GM08714 (cell line): ENCODE measurements around the gene MLEC.

Experiments
- H3K4me3 ChIP-seq: fragments of 200-500 bp; sonication (Bioruptor generic); 2 replicates; pipeline ENCODE4 v1.5.1; 2014; ENCODE audit warnings: mild to moderate bottlenecking, low read length, inconsistent platforms
- ZNF274 ChIP-seq: IDR thresholded peaks from 2 replicates; pipeline ENCODE4 v1.6.1; 2012; ENCODE audit warnings: mild to moderate bottlenecking, low read depth, low read length

Gene MLEC

GRCh38 chr12:120733574-120733973 lies 46.6 kb downstream of the MLEC start:
- H3K4me3 ChIP-seq, result no peak overlapping the region
- TF ChIP-seq ZNF274, result no peak

DNA sequence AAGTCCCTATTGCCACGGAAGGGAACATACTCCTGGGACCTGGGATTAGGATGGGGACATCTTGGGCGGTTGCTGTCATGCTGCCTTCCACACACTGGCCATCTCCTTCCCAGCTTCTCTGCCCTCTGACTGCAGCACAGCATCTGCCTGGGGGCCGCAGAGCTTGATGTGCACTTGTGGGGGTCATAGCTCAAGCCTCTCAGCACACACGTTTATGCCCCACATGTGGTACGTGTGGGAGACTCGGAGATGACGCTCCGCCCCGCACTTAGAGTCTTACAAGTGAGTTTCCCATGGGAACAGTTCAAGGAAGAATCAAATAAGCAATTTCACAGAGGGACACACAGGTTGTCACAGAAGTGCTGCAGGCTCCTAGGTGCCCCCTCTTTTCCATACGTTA lies 47.3 kb downstream of the MLEC start:
- no peak overlapping the region for H3K4me3 ChIP-seq
- TF ChIP-seq ZNF274, result no peak

DNA sequence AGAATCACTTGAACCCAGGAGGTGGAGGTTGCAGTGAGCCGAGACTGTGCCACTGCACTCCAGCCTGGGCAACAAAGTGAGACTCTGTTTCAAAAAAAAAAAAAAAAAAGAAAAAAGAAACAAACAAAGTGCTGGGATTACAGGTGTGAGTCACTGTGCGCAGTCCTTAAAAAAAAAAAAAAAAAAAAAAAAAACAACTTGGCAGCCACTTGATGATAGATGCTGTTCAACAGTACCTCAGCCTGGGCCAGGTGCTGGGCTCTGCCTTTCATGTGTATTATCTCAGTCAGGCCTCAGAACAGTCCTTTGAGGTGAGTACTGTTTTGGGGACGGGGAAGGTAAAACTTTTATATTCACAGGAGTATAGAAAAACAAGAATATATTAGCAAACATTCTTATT lies 48.2 kb downstream of the MLEC start:
- TF ChIP-seq ZNF274, result no peak

GRCh38 chr12:120736404-120737331 lies 49.7 kb downstream of the MLEC start:
- H3K4me3 ChIP-seq, result no peak overlapping the region
- no peak for TF ChIP-seq ZNF274

More for the DNA sequence above, 48.2 kb downstream of the MLEC start:
- H3K4me3 ChIP-seq, result no peak overlapping the region

DNA sequence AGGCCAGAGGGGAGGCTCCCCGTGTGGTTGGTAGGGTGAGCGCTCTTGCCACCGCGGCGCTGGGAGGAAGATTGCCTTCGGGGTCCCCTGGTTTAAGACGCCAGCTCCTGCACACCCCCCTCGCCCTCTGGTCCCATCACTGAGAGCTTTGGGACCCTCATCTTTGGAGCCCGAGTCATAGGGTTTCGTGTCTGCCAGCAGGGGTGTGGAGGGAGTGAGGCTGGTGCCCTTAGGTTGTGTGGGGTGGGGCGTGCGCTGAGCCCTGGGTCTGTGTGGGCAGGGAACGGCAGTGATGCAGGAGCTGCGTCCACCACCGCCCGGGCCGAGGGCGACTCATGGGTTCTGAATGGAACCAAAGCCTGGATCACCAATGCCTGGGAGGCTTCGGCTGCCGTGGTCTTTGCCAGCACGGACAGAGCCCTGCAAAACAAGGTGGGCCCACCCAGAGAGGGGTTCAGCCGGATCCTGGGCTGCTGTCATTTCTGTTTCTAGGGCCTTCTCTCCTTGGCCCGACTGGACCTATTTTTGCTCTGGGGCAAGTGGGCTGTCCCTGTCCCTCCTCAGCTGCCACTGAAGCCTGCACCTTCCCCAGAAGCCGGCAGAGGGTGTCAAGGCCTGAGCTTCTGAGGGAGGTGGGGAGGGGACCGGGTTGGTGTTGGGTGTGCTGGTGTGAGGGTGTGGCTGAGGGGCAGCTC lies 50.8 kb downstream of the MLEC start:
- no peak for TF ChIP-seq ZNF274
- no peak overlapping the region for H3K4me3 ChIP-seq

GRCh38 chr12:120738252-120739030 lies 51.5 kb downstream of the MLEC start:
- TF ChIP-seq ZNF274, result no peak
- no peak overlapping the region for H3K4me3 ChIP-seq

GRCh38 chr12:120739031-120739762 lies 52.2 kb downstream of the MLEC start:
- H3K4me3 ChIP-seq, result no peak overlapping the region
- no peak for TF ChIP-seq ZNF274

GRCh38 chr12:120739821-120740613 lies 53.1 kb downstream of the MLEC start:
- TF ChIP-seq ZNF274, result no peak
- no peak overlapping the region for H3K4me3 ChIP-seq

- no peak overlapping the region for H3K4me3 ChIP-seq
- no peak for TF ChIP-seq ZNF274
Measured at GRCh38 chr12:120740871-120741270, 53.9 kb downstream of the MLEC start.

DNA sequence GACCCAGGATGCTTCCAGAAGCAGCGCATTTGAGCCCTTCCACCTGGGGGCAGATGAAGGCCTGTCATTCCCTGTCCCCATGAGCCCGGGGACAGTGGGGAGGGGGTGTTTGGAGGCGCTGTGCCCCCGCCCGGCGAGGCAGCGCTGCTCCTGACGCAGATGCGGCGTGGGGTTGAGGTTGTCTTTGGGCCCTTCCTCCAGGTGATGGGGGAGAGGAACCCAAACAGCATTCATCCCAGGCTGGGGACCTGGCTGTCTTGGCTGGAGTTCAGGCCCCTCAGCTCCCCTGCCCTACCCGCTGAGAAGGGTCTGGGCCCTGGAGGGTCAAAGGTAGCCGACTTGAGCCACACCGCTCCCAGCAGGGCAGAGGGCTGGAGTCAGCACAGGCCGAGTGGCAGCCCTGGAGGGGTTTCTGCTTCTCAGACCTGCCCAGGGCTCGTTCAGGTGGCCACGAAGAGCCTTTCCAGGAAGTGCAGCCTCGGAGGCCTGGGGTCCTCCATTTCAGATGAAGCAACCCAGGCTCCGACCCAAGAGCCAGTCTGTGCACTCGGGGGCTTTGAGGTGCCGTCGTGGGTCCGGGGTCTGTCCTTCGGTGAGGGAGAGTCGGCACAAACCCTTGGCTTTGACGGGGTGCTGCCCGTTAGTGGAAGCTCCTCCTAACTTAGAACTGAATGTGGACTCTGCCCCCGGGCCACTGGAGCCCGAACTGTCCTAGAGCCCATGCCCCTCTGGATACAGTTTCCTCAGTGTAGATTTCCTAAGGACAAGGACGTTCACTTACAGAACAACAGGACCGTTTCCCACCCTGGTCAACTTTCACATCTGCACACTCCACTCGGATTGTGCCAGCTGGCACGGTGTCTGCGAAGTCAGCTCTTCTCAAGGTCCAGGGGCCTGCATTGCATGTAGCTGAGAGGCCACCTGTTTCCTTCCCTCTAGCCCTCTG lies 54.8 kb downstream of the MLEC start:
- no peak overlapping the region for H3K4me3 ChIP-seq
- no peak for TF ChIP-seq ZNF274

- TF ChIP-seq ZNF274, result no peak
- no peak overlapping the region for H3K4me3 ChIP-seq
Measured at GRCh38 chr12:120744922-120745493, 58.1 kb downstream of the MLEC start.

DNA sequence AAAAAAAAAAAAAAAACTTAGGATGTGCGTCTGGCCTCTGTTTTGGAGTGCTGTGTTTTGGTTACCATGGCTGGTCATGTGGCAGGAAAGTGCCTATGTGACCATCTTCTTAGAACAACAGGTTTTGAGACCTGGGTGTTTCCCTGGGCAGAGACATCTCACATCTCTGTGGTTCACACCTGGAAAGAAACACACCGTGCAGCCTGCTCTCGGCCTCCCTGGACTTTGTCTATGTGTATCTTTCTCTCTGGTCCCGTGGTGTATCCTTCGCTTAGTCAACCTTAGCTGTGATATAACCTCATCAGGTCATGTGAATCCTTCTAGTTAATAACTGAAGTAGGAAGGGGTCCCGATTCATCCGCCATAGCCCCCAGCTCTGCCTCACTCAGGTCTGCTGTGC lies 61.3 kb downstream of the MLEC start:
- H3K4me3 ChIP-seq, result no peak overlapping the region
- TF ChIP-seq ZNF274, result no peak
